HEK293T (cell line): Measurements from ENCODE around the gene MKKS.
"Not testable (repeated sequence)": the region's sequence is repeated elsewhere in the genome, so short reads cannot be mapped to it uniquely, and the experiment has no call there.

ENCODE experiments used
- ARNT ChIP-seq: fragments of 450-650 bp; IDR thresholded peaks from 2 replicates; pipeline ENCODE4 v1.6.1; 2017; ENCODE audit warnings: mild to moderate bottlenecking
- BHLHE40 ChIP-seq: fragments of 450-650 bp; IDR thresholded peaks from 2 replicates; pipeline ENCODE4 v1.6.1; 2016; ENCODE audit warnings: mild to moderate bottlenecking, moderate library complexity, borderline replicate concordance
- CTBP1 ChIP-seq: fragments of 450-650 bp; IDR thresholded peaks from 2 replicates; pipeline ENCODE4 v1.6.1; 2016; ENCODE audit warnings: borderline replicate concordance
- ELF4 ChIP-seq: fragments of 450-650 bp; IDR thresholded peaks from 2 replicates; pipeline ENCODE4 v1.6.1; 2017; ENCODE audit warnings: antibody characterized with exemption
- FOXA1 ChIP-seq: fragments of 450-650 bp; IDR thresholded peaks from 2 replicates; pipeline ENCODE4 v1.6.1; 2016; ENCODE audit warnings: mild to moderate bottlenecking
- FOXK2 ChIP-seq: fragments of 450-650 bp; IDR thresholded peaks from 2 replicates; pipeline ENCODE4 v1.6.1; 2016; ENCODE audit warnings: mild to moderate bottlenecking
- FOXM1 ChIP-seq: fragments of 450-650 bp; IDR thresholded peaks from 2 replicates; pipeline ENCODE4 v1.6.1; 2017; ENCODE audit warnings: mild to moderate bottlenecking, borderline replicate concordance
- HDGF ChIP-seq: fragments of 450-650 bp; IDR thresholded peaks from 2 replicates; pipeline ENCODE4 v1.6.1; 2017; ENCODE audit warnings: antibody characterized with exemption, borderline replicate concordance
- L3MBTL2 ChIP-seq: fragments of 450-650 bp; conservative IDR thresholded peaks from 2 replicates; pipeline ENCODE4 v1.6.1; 2016; ENCODE audit warnings: mild to moderate bottlenecking
- LEF1 ChIP-seq: fragments of 450-650 bp; IDR thresholded peaks from 2 replicates; pipeline ENCODE4 v1.6.1; 2017; ENCODE audit warnings: mild to moderate bottlenecking, borderline replicate concordance
- SP1 ChIP-seq: fragments of 450-650 bp; IDR thresholded peaks from 2 replicates; pipeline ENCODE4 v1.6.1; 2017
- SUZ12 ChIP-seq: fragments of 450-650 bp; IDR thresholded peaks from 2 replicates; pipeline ENCODE4 v1.6.1; 2016; ENCODE audit warnings: mild to moderate bottlenecking
- TARDBP ChIP-seq: fragments of 450-650 bp; IDR thresholded peaks from 2 replicates; pipeline ENCODE4 v1.6.1; 2016

GRCh38 chr20:10394752-10395151, 39.3 kb downstream of the MKKS start:
- TF ChIP-seq FOXA1, SP1, LEF1, ARNT, HDGF, BHLHE40, L3MBTL2, TARDBP, SUZ12, FOXM1, ELF4, FOXK2, CTBP1: not testable (repeated sequence)
